ENCODE data around the gene FDX2.
"Not testable (repeated sequence)": the region's sequence is repeated elsewhere in the genome, so short reads cannot be mapped to it uniquely, and the experiment has no call there.

The FDX2 gene

DNA sequence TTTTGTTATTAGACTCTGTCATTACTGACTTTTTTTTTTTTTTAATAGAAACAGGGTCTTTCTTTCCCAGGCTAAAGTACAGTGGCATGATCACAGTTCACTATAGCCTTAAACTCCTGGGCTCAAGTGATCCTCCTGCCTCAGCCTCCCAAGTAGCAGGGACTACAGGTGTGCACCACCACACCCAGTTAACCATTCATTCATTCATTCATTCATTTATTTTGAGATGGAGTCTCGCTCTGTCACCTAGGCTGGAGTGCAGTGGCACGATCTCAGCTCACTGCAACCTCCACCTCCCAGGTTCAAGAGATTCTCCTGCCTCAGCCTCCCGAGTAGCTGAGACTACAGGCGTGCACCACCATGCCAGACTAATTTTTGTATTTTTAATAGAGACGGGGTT, 33.8 kb downstream of the FDX2 start:
- DNase-seq = not testable (repeated sequence)

DNA sequence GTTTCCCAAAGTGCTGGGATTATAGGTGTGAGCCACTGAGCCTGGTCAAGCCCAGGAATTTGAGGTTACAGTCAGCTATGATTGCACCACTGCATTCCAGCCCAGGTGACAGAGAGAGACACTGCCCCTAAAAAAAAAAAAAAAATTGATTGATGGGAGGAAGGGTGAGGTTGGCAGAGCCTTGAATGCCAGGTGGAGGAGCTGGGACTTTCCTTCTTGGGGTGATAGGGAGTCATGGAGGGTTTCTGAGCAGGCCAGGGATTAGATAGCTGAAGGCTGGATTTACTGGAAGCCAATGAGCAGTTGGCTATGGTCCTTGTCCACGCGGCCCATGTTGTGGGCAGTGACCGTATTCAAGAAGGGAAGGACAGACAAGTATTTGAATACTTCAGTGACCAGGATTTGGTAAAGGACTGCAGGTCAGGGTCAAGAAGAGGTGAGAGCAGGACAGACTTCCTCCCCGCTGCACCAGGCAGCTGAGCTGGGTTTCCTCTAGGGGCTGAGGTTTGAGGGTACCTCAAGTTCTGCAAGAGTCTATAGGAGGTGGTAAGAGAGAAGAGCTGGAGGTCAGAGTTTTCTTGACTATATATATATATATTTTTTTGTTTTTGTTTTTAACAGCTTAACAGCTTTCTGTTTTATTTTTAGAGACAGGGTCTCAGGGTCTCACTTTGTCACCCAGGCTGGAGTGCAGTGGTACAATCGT, 35.9 kb downstream of the FDX2 start:
- no peak for DNase-seq

DNA sequence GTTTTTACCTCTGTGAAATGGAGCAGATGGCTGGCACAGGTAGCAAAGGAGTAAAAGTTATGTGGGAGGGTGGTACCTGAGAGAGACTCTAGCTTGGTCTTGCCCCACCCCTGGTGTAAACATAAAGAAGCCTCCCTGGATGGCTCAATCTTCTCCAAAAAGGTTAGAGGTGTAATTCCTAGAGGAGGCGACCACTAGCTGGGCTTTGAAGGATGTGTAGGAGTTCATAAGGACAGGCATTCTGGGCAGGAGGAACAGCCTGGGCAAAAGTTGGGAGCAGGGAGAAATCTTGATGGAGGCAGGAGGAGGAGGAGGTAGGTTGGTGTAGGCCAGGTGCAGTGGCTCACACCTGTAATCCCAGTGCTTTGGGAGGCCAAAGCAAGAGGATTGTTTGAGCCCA, 36.9 kb downstream of the FDX2 start:
- no peak for DNase-seq

DNA sequence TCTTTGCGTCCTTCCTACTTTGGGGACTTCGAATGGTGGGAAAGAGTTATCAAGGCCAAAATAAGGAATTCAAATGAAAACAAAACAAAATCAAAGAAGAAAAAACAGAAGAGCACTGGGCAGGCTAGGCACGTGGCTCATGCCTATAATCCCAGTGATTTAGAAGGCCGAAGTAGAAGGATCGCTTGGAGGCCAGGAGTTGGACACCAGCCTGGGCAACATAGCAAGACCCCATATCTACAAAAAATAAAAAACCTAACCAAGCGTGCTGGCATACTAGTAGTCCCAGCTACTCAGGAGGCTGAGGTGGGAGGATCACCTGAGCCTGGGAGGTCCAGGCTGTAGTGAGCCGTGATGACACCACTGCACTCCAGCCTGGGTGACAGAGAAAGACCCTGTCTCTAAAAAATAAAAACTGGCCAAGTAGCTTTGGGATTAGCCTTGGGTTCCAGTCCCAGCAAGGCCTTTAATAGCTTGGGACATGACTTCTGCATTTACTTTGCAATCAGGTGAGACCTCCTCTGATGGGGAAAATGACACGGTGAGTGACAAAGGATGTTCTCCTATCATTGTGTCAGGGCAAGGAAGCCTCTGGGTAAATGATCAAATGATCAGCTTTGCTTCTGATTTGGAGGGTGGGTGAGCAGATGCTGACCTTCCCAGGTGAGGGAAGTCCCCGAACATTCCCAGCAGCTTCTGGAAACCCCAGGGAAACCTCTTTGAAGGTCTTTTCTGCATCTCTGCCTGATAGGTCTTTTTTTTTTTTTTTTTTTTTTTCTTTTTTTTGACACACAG, 37.8 kb downstream of the FDX2 start:
- DNase-seq = no peak

DNA sequence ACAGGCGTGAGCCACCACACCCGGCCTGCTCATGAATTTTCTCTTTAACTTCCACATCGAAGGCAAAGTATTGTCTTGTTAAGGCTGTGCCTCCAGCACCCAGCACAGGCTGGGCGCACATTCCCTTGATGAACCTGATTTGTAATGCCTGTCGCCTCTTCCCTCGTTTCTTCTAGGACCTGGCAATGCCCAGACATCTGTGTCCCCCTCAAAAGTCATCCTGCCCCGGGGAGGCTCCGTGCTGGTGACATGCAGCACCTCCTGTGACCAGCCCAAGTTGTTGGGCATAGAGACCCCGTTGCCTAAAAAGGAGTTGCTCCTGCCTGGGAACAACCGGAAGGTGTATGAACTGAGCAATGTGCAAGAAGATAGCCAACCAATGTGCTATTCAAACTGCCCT, 41.2 kb downstream of the FDX2 start:
- no peak for DNase-seq

DNA sequence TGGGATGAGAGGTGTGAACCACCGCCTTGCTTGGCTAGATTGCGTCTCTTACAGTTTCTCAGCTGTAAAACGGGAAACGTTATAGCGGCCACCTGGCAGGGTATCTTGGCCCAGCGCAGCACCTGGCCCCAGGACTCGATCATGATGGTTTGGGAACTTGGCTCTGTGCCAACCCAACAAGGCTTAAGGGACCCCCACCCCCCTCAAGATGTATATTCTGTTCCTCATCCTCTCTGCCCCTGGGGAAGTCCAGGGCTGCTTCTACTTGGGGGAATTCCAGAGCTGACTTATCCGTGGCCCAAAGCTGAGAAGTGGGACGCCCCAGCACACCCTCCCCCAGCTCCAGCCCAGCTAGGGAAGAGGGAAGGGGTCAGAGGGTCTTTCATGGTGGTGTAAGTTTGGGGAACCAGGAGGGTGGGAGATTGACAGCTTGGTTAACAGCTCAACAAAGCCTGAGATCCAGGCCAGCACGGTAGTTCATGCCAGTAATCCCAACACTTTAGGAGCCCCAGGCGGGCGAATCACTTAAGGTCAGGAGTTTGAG, 44.2 kb downstream of the FDX2 start:
- DNase-seq = peak; percentile 53

DNA sequence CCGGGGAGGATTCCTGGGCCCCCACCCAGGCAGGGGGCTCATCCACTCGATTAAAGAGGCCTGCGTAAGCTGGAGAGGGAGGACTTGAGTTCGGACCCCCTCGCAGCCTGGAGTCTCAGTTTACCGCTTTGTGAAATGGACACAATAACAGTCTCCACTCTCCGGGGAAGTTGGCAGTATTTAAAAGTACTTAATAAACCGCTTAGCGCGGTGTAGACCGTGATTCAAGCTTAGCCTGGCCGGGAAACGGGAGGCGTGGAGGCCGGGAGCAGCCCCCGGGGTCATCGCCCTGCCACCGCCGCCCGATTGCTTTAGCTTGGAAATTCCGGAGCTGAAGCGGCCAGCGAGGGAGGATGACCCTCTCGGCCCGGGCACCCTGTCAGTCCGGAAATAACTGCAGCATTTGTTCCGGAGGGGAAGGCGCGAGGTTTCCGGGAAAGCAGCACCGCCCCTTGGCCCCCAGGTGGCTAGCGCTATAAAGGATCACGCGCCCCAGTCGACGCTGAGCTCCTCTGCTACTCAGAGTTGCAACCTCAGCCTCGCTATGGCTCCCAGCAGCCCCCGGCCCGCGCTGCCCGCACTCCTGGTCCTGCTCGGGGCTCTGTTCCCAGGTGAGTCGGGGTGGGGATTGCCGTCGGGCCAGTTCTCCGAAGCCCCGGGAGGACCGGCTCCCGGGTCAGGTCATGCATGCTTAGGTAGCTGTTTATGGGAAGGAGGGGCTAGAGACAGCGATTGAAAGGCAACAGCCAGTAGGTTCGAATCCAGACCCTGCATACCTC, 45.0 kb downstream of the FDX2 start, which contains the start of gene ICAM1:
Gene ICAM1 (plus strand): TSS at position 505 of the 779 bp plus-strand sequence. CDS start 40 bp downstream, at position 545.
- DNase-seq = peak; percentile 90

DNA sequence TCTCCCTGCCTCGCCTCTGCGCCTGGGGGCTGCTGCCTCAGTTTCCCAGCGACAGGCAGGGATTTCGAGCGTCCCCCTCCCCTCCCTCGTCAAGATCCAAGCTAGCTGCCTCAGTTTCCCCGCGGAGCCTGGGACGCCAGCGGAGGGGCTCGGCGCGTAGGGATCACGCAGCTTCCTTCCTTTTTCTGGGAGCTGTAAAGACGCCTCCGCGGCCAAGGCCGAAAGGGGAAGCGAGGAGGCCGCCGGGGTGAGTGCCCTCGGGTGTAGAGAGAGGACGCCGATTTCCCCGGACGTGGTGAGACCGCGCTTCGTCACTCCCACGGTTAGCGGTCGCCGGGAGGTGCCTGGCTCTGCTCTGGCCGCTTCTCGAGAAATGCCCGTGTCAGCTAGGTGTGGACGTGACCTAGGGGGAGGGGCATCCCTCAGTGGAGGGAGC, 45.6 kb downstream of the FDX2 start:
- DNase-seq = peak; percentile 86

DNA sequence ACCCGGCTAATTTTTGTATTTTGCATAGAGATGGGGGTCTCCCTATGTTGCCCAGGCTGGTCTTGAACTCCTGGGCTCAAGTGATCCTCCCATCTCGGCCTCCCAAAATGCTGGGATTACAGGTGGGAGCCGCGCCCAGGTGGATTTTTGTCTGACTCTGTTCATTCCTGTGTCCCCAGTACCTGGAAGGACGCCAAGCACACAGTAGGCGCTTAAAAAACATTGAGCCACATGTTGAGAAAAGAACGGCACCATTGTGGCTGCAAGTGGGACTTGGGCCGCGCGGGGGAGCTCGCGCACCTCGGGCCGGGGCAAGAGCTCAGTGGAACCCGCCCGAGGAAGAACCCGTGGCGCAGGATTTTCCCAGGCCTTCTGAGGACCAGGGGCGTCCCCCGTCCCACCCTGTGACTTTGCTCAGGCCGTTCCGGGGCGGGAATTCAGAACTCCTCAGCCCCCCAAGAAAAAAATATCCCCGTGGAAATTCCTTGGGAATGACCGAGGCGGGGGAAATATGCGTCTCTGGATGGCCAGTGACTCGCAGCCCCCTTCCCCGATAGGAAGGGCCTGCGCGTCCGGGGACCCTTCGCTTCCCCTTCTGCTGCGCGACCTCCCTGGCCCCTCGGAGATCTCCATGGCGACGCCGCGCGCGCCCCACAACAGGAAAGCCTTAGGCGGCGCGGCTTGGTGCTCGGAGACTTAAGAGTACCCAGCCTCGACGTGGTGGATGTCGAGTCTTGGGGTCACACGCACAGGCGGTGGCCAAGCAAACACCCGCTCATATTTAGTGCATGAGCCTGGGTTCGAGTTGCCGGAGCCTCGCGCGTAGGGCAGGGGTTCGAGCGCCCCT, 46.3 kb downstream of the FDX2 start:
- peak; percentile 92 for DNase-seq

DNA sequence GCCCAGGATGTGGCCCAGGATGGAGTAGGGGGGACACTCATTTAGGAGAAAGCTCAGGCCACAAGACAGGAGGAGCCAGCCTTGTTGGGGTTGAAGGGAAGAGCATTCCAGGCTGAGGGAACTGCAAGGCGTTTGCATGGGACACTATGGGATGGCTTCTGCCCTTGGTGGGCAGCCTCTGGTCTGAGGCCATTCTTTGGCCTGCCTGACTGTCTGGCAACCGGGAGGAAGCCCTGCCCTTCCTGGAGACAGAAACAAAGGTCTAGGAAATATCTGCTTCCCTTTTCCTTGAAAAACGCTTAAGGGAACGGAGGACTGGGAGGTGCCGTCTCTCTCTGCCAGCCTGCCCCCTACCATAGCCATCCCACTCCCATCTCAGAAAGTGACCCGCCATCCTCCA, 47.7 kb downstream of the FDX2 start:
- DNase-seq = no peak

DNA sequence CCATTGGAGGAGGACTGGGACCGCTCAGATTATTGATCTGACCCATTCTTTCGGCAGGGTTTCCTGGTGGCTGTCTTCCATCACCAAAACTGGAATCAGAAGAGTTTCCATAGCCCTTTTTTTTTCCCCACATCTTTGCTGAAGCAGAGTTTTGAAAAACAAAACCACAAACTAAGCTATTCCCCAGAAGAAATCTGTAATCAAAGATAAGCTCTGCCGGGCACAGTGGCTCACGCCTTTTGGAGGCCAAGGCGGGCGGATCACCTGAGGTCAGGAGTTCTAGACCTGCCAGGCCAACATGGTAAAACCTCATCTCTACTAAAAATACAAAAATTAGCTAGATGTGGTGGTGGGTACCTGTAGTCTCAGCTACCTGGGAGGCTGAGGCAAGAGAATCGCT, 49.1 kb downstream of the FDX2 start:
- DNase-seq = no peak

DNA sequence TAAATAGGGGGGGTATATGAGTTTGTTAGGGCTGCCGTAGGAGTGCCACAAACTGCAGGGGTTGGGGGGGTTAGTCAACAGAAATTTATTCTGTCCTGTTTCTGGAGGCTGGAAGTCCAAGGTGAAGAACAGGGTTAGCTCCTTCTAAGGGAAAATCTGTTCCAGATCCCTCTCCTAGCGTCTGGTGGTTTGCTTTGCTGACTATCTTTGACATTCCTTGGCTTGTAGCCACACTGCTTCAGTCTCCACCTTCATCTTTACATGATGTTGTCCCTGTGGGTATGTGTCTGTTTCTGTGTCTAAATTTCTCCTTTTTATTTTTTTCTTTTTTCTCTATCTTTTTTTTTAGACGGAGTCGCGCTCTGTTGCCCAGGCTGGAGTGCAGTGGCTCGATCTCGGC, 53.0 kb downstream of the FDX2 start:
- no peak for DNase-seq

DNA sequence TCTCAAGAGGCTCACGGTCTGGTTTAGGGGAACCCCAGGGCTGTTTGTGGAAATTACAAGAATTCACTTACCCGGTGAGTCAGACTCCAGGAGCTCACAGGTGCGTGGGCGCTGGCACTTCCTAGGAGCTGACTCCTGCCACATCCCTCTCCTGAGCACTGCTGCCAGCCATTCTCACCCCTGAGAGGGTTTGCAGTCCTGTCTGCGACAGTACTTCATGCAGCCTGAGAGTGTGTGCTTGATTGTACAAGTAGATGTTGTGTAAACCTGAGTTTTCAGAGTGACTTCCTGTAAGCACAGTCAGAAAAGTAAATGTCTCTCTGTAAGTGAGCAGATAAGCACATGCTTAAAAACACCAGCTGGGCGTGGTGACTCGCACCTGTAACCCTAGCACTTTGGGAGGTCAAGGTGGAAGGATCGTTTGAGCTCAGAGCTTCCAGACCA, 55.7 kb downstream of the FDX2 start:
- peak; percentile 73 for DNase-seq

All from activated CD4-positive, alpha-beta T cell treated with anti-CD3 and anti-CD28 coated beads, Interleukin-10, Interleukin-2, amounts not matched to agents 100 ng/mL and 50 ng/mL, durations not matched to agents 16 hours and 8 hours (primary cell).